AG08396 (cell line): ENCODE measurements around the gene ZNF208.
"Not testable (repeated sequence)": the region's sequence is repeated elsewhere in the genome, so short reads cannot be mapped to it uniquely, and the experiment has no call there.

Experiments used
- DNase-seq: peaks from one replicate; pipeline ENCODE4 v3.0.0; 2012; ENCODE audit warnings: low spot score, mixed read lengths

Gene ZNF208

DNA sequence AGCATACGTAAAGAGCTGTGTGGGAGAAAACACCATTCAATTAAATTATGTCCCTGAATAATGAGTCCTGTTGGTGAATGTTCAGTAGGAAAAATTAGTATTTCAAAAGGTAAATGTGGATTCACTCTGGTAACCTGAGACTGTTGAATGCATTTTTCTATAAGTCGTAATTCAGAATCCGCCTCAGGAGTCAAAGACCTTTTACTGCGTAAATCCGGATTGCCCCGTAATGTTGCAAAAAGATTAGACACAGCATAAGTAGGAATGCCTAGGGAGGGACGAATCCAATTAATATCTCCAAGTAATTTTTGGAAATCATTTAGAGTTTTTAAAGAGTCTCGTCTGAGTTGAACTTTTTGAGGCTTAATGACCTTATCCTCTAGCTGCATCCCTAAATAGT, 126.0 kb downstream of the ZNF208 start:
- DNase-seq, result not testable (repeated sequence)

DNA sequence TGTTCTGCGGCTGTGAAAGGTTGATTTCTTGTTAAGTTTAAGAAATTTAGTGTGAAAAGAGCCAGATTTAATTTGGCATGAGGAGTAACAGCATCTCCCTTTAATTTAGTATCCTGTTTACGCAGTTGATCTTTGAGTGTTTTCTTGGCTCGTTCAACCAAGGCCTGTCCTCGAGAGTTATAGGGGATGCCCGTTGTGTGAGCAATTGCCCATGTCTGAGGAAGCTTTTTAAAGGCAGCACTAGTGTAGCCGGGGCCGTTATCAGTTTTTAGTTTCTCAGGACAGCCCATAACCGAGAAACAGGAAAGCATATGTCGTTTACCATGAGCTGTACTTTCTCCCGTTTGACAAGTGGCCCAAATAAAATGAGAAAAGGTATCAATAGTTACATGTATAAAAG, 127.2 kb downstream of the ZNF208 start:
- no peak for DNase-seq
